Activated CD4-positive, alpha-beta T cell treated with anti-CD3 and anti-CD28 coated beads, Interleukin-10, Interleukin-2, amounts not matched to agents 100 ng/mL and 50 ng/mL, durations not matched to agents 16 hours and 8 hours (primary cell): ENCODE results near the gene SESTD1.
A peak's percentile ranks its signal among the peaks of the same experiment; 100 is the strongest.

ENCODE experiments used
- DNase-seq: peaks from one replicate; pipeline ENCODE4 v3.0.0-alpha.2; 2020

SESTD1 gene

DNA sequence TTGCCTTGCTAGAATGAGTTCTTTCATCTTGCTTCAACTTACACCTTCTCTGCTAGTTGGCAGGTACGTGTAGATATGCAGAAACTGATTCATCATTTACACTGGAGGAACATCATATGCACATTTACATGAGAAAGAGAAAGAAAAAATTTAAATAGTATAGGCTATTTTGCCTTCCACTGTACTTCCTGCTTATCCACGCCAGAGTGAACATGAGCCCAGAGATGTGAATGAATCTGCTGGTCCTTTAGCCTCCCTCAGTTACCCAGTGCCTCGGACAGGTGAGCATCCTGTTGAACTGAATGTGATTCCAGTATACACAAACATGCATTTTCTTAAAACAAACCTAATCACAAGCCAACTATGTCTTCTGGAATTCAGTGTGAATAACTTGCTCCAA, 83.6 kb downstream of the SESTD1 start:
- DNase-seq: no peak

DNA sequence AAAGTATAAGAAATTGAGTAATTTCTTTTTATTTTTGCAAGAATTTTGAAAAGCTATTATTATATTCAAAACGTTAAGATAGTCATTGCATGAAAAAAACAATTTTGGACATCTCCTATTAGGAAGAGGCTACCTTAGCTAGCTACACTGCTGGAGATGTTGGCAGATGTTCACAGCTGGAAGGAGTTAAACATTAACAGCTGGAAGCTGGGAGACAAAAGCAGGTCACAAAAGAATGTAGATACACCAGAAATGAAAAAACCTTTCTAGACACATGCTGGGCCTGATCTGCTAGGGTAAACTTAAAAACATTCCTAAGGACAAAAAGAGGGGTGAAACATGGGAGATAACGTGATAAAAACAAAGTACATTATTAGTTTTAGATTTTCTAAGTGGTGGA, 84.4 kb downstream of the SESTD1 start:
- DNase-seq: no peak

DNA sequence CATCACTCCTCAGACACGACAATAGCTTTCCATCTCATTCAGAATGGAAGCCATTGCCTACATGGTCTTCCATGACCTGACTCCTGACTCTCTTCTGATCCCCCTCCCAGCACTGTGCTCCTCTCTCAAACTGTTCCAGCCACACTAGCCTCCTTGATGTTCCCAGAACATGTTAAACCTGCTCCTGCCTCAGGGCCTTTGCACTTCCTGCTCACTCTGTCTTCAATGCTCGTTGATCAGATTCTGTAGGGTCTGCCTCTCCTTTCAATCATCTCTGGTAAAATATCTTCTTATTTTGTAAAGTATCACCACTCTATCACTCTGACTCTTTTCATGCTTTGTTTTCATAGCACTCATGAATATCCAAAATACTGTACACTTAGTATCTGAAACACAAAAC, 84.9 kb downstream of the SESTD1 start:
- DNase-seq: no peak

DNA sequence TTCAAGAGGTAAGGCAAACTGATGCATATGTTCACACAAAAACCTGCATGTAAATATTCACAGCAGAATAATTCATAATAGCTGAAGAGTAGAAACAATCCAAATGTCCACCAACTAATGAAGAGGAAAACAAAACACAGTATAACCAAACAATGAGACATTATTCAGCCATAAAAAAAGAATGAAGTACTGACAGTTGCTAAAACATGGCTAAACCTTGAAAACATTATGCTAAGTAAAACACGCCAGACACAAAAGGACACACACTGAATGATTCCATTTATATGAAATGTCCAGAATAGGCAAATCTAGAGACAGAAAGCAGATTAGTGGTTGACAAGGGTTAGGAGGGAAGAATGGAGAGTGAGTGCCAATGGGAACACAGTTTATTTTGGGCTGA, 86.9 kb downstream of the SESTD1 start:
- DNase-seq: no peak

DNA sequence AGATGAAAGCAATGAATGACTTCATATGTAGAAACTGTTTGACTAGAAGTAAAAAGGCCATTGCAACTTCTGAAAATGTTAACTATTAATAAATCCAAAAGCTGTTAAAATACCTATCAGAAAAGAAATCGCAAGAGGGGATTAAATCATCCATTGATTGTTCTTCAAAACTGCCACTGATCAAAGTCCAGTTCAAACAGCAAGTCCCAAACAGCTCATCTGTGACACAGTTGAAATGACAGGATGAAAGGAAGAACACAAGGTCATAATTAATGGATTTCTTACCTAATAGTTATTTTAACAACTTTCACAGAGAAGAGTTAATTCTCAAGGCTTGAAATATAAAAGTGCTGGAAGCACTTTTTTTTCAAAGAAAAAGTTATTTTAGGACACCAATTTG, 90.4 kb downstream of the SESTD1 start:
- no peak for DNase-seq

DNA sequence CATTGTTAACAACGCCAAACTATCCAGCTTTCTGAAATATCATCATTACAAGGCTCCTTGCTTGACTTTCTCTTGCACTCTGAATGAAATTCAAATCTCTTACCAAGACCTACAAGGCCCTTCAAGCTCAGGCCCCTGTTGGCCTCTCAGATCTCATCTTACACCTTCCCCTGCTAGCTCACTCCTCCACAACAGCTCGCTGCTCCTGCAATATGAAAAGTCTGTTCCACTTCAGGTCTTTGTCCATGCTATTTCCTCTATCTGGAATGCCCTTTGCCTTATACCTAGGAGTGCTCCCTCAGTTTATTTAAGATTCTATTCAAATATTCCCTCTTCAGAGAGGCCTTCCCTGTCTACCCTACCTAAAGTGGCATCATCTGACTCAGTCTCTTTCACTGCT, 91.7 kb downstream of the SESTD1 start:
- no peak for DNase-seq

DNA sequence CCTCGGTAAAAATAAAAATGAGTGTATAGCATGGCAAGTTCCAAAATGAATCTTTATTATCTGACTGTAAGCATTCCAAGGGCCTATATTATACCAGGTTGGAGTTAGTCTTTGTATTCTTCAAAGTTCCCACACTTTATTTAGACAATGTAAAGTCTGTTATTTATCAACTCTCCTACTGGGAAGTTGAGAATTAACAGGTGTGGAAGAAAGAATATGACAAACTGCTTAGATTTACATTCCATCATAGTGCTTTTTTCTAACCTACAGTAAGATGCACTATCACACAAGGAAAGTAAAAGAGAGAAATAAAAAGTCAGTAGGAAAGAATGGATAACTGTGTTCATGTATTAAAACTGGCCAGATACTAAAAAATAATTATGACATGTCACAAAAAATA, 93.3 kb downstream of the SESTD1 start:
- no peak for DNase-seq

DNA sequence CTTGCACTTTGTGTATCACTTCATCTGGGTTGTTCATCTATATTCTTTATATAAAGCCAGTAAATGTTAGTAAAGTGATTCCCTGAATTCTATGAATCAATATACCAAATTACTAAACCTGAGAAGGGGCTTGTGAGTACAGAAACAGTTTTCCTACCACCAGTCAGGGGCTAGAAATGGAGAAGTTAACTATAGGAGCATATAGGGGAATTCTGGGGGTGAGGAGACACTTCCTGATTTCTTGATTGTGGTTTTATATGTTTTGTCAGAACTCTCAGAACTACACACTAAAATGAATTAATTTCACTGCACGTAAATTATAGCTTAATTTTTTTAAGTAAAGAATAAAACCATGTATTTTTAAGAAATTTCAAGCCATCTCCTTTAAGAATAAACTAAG, 93.7 kb downstream of the SESTD1 start:
- DNase-seq: no peak

DNA sequence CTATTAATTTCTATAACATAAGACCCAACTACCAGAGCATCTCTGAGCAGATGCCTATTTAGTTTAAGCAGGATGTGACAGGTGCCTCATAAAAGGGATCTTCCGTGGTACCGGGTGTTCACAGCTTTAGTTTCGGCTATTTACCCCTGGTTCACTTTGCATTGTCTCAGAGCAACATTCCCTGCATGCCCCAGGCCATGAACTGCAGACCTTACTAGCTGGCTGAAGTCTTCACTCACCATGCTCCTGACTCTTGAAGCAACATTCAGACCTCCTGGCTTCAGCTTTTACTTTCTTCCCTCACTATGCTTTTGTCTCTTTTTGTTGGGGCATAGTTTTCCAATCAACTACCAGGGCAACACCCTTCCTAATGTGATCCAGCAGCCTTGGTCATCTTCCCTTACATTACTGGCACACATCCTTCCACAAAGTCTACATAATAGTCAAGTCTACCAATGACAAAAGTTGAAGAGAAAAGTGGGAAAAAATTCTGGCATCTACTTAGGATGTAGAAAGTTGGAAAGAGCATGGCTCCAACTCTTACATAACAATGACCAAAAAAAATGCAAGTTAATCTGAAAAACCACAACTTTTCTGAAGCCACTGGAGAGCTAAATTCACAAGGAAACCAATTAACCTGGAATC, 99.2 kb downstream of the SESTD1 start:
- no peak for DNase-seq

DNA sequence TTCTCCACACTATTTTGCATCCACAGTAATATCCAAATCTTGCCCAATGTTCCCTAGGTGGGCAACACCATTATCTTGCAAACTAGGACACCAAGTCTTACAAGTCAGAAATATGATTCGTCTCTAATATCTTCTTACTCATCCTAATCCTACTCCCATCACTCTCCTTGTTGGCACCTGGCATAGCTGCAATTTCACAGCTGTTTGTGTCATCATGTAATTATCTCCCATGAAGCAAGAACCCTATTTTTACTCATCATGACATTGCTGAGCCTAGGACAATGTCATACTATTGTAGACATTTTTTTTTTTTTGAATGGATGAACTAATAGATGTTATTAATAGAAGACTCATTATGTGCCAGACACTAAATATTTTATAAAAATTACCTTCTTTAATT, 123.4 kb downstream of the SESTD1 start:
- no peak for DNase-seq

DNA sequence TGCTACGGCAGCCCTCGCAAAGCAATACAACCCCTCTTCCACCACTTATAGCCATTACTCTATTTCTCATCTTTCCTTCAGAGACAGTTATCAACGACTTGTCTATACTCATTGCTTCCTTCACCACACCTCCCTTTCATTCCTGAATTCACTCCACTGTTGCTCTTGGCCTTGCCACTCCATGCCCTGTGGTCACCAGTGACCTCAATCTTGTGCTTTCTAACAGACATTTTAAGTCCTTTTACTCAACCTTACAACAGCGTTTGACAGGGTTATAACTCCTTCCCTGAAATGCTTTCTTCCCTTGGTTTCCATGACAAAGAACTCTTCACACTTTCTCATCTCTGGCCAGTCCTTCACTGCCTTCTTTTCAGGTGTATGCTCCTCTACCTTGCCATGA, 124.1 kb downstream of the SESTD1 start:
- DNase-seq: no peak

DNA sequence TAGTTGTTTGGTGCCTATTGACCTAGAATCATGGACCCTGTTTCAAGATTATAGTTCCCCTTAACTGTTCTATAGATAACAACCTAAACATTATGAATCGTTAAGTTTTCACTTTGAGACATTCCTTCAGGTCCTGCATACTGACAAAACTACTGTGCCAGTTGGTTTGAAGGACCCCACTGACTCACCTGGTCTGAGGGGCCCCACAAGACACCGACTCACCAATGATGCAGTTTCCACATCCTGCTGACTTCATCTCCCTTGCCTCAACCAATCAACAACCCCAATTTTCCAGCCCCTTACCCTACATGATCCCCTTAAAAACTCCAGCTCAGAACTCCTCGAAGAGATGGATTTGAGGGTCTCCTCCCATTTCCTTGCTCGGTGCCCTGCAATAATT, 125.1 kb downstream of the SESTD1 start:
- peak; percentile 34 for DNase-seq

DNA sequence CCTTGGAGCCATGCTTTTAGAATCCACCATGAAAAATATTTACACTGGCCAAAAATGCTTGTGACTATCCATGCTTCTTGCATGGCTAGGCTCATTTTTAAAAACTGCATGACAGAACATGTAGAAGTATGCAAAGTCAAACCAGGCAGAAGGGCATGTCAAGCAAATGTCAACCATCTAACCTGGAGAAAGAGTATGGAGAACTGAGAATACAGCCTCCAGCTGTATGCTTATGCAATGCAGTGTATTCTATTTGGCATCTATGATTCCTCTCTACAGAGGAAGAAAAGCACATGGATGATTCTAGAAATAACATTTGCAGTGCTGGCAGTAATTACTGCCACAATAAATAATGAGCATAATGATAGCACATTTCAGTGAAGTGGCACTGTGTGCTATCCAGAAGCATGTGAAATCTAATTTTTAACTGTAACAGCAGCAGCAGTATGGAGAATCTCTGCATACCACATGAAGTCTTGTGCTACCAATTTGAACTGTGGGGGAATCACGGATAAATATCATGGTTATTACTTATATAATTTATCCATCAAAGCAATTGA, 127.4 kb downstream of the SESTD1 start:
- DNase-seq: no peak

DNA sequence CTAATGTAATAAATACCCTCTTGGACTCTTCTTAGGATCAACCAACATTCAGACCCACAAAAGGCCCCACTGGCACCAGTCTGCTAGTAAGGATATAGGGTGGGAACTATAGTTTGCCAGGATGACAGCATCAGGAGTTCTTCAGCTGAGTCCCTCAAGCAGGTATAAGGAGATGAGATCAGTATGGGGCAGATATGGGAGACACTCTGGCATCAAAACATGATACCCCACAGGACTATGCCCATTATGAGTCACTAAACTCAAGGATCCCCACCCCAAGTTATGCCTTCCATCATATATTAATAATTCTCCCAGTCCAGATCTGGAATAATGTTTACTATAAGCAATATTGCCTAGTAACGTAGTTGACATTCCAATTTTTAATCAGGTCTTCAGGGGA, 131.6 kb downstream of the SESTD1 start:
- no peak for DNase-seq

DNA sequence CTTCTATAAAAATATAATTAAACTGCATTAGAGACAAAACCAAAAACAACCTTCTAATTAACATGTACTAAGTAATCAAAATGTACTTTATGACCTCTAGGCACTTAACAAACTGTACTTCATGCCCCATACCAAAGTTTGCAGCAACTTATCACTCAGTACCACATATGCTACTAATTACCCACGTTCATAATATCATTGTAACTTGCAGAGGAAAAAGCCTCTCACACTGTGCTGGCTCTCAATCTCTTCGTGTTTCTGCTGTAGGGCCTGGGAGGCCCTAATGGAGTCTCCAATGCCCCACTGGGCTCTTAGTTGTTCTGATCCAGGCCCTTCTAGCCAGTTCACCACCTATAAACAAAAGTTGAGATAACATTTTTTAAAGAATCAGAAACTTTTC, 132.6 kb downstream of the SESTD1 start:
- DNase-seq: no peak

DNA sequence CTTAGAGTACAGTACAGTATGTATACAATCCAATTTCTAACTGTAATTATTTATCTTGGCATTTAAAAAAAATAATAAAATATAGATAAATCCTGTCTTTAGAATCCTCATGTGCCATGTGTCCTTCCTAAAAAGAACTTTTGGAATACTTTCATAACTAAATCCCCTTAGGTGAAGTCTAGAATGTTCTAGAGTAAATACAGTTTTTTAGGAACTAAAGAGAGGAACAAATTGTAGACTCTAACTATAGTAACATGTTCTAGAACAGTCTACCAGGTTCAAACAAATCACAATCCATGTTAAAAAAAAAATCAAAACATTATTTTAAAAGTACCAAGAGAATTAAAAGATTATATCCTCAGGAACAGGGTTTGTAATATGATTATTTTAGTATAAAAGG, 134.1 kb downstream of the SESTD1 start:
- no peak for DNase-seq

DNA sequence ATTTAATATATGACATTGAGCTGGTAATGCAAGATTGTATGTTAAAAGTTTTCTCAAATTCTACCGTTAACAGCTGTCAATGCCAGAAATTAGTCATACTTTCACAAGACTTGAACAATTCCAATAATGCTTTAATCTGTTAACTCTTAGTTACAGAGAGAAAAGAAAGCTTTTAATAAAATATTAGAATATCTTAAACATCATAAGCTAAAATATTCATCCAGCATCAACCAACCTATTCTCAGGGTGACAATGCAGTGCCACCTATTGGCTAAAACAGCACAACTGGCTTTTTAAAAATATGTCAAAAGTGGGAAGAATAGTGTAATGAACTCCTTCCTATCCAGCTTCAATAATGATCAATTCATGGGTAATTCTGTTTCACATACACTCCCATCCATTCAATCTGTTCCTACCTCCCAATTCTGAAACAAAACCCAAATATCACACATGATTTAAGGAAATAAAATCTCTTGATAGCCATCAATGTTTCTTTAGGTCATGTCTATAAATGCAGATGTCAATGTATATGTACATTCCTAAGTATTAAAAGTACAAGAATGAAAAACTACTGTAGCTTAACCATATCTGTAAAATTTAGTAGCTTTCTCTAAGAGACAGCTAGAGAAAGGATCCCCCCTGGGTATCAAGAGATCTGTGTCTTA, 134.9 kb downstream of the SESTD1 start:
- DNase-seq: peak; percentile 23

DNA sequence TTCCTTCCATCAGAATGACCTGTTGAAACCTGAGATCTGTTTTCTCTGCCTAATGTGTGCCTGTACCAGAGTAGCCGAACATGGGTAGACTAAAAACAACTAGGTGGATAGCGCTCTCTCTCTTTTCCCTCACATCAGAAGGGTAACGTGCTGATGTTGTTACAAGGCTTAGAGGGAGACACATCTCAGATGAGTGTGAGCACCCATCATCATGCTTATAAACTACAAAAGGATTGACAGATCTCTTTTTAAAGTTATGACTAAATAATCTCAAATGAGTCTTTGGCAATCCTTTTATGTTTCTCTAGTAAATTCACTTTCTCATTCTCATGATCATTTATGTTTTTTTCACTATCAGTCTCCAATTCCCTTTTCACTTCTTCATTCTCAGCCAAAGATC, 139.2 kb downstream of the SESTD1 start:
- DNase-seq: no peak

DNA sequence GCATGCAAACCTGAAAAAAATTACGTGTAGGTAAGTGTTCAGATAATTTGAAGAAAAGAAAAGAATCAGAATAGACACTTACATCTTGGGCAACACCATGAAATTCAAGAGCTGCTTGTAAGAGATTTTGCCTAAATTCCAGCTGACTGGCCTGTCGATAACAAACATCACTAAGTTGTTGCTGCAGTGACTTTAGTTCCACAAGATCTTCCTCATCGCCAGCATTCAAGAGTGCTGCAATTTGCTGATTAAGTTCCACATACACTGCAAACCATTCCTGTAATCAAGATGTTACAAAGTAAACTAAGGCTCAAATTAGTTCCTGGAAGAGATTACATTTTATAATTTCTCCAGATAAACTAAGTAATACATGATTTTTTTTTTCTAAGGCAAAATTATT, 140.3 kb downstream of the SESTD1 start:
- no peak for DNase-seq

DNA sequence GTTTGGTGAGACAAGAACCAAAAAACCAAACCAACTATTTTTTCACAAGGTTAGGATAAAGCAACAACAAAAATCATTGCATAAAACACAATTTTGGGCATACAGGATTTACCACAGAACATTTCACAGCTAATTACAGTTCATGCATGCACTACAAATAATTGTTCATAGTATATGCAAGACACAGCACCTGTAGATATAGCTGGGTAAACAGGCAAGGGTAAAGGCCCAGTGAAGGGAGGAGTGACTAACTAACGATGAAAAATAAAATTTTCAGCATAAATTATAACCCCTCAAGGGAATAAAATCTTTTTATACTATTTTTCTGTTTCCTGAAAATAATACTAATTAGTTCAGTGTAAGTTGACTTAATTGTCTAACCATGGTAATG, 141.4 kb downstream of the SESTD1 start:
- DNase-seq: no peak

DNA sequence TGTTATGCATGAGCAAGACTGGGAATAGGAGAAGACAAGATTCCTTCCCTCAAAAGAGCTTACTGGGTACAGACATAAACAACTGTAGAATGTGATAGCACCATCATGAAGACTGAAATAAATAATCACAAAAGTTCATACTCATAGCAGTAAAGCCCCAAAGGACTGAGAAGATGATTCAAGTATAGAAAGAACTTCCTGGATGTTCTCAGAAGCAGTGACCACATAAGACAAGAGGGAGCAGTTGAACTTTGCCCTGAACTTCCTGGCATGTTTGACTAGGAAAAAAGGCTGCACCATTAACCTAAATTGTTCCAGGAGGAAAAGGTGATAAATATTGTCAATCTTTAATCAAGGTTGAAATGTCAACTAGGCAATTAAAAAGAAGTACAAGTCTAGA, 156.9 kb downstream of the SESTD1 start:
- peak; percentile 59 for DNase-seq

DNA sequence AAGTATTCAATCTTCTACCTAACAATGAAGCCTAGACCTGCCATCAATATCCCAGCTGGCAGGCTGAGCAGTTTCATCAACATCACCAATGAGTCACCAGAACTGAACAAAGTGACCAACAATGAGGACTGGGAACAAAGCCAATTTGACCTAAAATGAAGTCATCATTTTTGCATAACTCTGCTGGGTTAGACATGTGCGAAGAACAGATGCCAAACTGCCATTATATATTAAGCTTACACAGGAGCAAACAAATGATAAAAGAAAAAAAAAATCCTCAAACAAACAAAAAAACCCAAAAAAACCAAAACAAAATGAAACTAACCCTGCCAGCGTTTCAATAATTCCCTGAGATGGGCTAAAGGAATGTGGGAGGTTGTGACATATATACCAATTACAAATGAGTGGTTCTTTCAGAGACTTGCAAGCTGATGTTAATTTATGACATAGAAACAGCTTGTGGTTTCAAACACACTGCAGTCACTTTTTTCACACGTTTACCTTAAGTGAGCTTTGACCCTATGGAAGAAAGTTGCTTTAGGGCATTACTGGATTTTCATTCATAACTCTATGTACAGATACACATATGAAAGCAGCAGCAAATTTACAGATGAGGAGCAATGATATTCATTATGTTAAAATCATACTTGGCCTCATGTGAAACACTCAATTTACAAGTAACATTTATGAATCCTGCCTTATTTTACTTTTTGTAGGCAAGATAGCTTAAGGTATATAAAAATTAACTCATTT, 157.8 kb downstream of the SESTD1 start:
- DNase-seq: peak; percentile 43

DNA sequence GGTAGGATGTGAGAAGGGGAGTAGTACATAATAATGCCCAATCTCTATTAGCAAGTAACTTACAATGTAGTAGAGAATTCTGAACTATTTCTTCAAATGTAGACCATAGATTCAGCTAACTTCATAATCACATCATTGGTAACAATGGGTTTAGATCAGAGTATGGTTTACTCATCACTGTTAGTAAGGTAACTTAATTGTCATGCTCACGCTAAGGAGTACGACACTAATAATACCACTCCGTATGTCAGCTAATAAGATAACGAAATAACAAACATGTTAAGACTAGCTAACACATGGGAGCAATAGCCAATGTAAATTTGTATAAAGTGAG, 158.3 kb downstream of the SESTD1 start:
- no peak for DNase-seq

DNA sequence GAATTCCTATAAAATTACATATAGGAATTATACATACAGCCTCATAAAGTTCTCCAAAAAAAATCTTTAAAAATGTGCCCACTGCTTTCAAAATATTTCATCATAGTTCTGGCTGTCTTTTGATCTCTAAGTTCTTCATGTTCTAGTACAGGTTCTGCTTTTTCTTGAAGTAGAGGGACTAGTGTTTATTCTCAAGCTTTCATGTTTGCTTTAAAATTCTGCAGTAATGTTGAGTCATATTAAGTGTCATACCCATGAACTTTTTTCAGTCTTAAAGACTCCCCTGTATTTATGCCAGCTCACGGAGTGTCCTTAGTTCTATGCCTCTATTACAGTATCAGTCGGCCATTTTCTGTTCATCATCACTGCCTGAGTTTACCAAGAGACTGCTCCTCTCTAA, 159.9 kb downstream of the SESTD1 start:
- DNase-seq: no peak
